H1 (cell line): Measurements from ENCODE around the gene MACROD2.

ENCODE experiments used
- CHD1 ChIP-seq: IDR thresholded peaks from 2 replicates; pipeline ENCODE4 v1.6.1; 2012; ENCODE audit warnings: low read depth, low read length, improper control_type of control experiment
- JUND ChIP-seq: IDR thresholded peaks from 2 replicates; pipeline ENCODE4 v1.6.1; 2011; ENCODE audit warnings: mild to moderate bottlenecking, improper control_type of control experiment, low read length
- PHF8 ChIP-seq: fragments of 200-600 bp; sonication (generic); conservative IDR thresholded peaks from 2 replicates; pipeline ENCODE4 v1.7.1; 2012; ENCODE audit warnings: low read depth, mild to moderate bottlenecking, inconsistent platforms, low read length, moderate library complexity
- POLR2AphosphoS5 ChIP-seq: IDR thresholded peaks from 2 replicates; pipeline ENCODE4 v1.6.1; 2011; ENCODE audit warnings: low read depth, low read length
- POU5F1 ChIP-seq: IDR thresholded peaks from 2 replicates; pipeline ENCODE4 v1.6.1; 2011; ENCODE audit warnings: low read depth, mild to moderate bottlenecking, low read length, moderate library complexity
- RFX5 ChIP-seq: IDR thresholded peaks from 2 replicates; pipeline ENCODE4 v1.6.1; 2011; ENCODE audit warnings: low read depth, low read length, improper control_type of control experiment, borderline replicate concordance
- SP1 ChIP-seq: IDR thresholded peaks from 2 replicates; pipeline ENCODE4 v1.6.1; 2011; ENCODE audit warnings: low read depth, low read length
- TAF1 ChIP-seq: IDR thresholded peaks from 2 replicates; pipeline ENCODE4 v1.6.1; 2011; ENCODE audit warnings: mild to moderate bottlenecking, low read depth, low read length
- USF2 ChIP-seq: IDR thresholded peaks from 2 replicates; pipeline ENCODE4 v1.6.1; 2011; ENCODE audit warnings: low read length, improper control_type of control experiment
- ZNF274 ChIP-seq: IDR thresholded peaks from 2 replicates; pipeline ENCODE4 v1.7.0; 2012; ENCODE audit warnings: low read length, borderline replicate concordance; ENCODE audit errors: extremely low read depth
- TF ChIP-seq, protein P1 (sequence below), 3 experiments: IDR thresholded peaks; 1 replicate in 2 of 3; 2 replicates in 1 of 3; pipeline versions ENCODE4 v1.5.1 to v1.6.1; 2011; ENCODE audit warnings: low read length in 3 of 3, mild to moderate bottlenecking in 3 of 3, inconsistent platforms in 2 of 3, low read depth in 1 of 3, moderate library complexity in 1 of 3; ENCODE audit not compliant: insufficient read depth in 1 of 3; ENCODE audit errors: control extremely low read depth in 1 of 3
- TF ChIP-seq, protein P2 (sequence below): IDR thresholded peaks from 2 replicates; pipeline ENCODE4 v1.6.1; 2012; ENCODE audit warnings: inconsistent platforms

- TF ChIP-seq CHD1, result no peak
- TF ChIP-seq, protein P1, sequence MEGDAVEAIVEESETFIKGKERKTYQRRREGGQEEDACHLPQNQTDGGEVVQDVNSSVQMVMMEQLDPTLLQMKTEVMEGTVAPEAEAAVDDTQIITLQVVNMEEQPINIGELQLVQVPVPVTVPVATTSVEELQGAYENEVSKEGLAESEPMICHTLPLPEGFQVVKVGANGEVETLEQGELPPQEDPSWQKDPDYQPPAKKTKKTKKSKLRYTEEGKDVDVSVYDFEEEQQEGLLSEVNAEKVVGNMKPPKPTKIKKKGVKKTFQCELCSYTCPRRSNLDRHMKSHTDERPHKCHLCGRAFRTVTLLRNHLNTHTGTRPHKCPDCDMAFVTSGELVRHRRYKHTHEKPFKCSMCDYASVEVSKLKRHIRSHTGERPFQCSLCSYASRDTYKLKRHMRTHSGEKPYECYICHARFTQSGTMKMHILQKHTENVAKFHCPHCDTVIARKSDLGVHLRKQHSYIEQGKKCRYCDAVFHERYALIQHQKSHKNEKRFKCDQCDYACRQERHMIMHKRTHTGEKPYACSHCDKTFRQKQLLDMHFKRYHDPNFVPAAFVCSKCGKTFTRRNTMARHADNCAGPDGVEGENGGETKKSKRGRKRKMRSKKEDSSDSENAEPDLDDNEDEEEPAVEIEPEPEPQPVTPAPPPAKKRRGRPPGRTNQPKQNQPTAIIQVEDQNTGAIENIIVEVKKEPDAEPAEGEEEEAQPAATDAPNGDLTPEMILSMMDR (IDR thresholded peaks at IDR 0.05; ENCODE audit: control extremely low read depth in 1 of 3, insufficient read depth in 1 of 3, low read depth in 1 of 3, low read length in 3 of 3), result peak in 2 of 3 experiments; percentile 24 to 36; a peak in 2 of 4 replicates
- no peak for TF ChIP-seq PHF8
- no peak for TF ChIP-seq POLR2AphosphoS5
- no peak for TF ChIP-seq RFX5
- TF ChIP-seq, protein P2, sequence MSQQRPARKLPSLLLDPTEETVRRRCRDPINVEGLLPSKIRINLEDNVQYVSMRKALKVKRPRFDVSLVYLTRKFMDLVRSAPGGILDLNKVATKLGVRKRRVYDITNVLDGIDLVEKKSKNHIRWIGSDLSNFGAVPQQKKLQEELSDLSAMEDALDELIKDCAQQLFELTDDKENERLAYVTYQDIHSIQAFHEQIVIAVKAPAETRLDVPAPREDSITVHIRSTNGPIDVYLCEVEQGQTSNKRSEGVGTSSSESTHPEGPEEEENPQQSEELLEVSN, result no peak
- no peak for TF ChIP-seq POU5F1
- no peak for TF ChIP-seq SP1
- no peak for TF ChIP-seq JUND
- no peak for TF ChIP-seq ZNF274
- TF ChIP-seq USF2, result no peak
- no peak for TF ChIP-seq TAF1
Measured at GRCh38 chr20:14632906-14633305, 637.6 kb downstream of the MACROD2 start.
